BLaER1 (cell line): ENCODE results near the gene TMEM163.

Experiments
- H3K27ac ChIP-seq: shearing (Covaris generic); formaldehyde crosslinking; 2 replicates; pipeline ENCODE4 v1.8.1; 2022
- H3K27me3 ChIP-seq: shearing (Covaris generic); formaldehyde crosslinking; 2 replicates; pipeline ENCODE4 v1.8.1; 2022
- H3K36me3 ChIP-seq: shearing (Covaris generic); formaldehyde crosslinking; 2 replicates; pipeline ENCODE4 v1.8.1; 2022
- H3K4me1 ChIP-seq: shearing (Covaris generic); formaldehyde crosslinking; 2 replicates; pipeline ENCODE4 v1.8.1; 2022
- H3K4me2 ChIP-seq: shearing (Covaris generic); formaldehyde crosslinking; 2 replicates; pipeline ENCODE4 v1.8.1; 2022
- H3K4me3 ChIP-seq: shearing (Covaris generic); formaldehyde crosslinking; 2 replicates; pipeline ENCODE4 v1.8.1; 2022
- H3K9ac ChIP-seq: shearing (Covaris generic); formaldehyde crosslinking; 2 replicates; pipeline ENCODE4 v1.8.1; 2022
- H3K9me3 ChIP-seq: shearing (Covaris generic); formaldehyde crosslinking; 2 replicates; pipeline ENCODE4 v1.8.1; 2022
- H4K20me1 ChIP-seq: shearing (Covaris generic); formaldehyde crosslinking; 2 replicates; pipeline ENCODE4 v1.8.1; 2022
- Cebpa-rat ChIP-seq: shearing (Covaris generic); IDR thresholded peaks from 2 replicates; pipeline ENCODE4 v1.8.1; 2022

Gene TMEM163

GRCh38 chr2:134648586-134648985 lies 70.2 kb downstream of the TMEM163 start:
- Histone ChIP-seq H3K9ac (no peak overlapping the region), H3K36me3 (no peaks in the 10 kb centered on the region), H3K27ac (no peak overlapping the region), H4K20me1 (no peaks in the 10 kb centered on the region), H3K4me3 (no peak overlapping the region), H3K9me3 (no peaks in the 10 kb centered on the region), H3K4me1 (no peaks in the 10 kb centered on the region), H3K4me2 (no peak overlapping the region), H3K27me3 (no peaks in the 10 kb centered on the region)
- no peak for TF ChIP-seq Cebpa-rat

DNA sequence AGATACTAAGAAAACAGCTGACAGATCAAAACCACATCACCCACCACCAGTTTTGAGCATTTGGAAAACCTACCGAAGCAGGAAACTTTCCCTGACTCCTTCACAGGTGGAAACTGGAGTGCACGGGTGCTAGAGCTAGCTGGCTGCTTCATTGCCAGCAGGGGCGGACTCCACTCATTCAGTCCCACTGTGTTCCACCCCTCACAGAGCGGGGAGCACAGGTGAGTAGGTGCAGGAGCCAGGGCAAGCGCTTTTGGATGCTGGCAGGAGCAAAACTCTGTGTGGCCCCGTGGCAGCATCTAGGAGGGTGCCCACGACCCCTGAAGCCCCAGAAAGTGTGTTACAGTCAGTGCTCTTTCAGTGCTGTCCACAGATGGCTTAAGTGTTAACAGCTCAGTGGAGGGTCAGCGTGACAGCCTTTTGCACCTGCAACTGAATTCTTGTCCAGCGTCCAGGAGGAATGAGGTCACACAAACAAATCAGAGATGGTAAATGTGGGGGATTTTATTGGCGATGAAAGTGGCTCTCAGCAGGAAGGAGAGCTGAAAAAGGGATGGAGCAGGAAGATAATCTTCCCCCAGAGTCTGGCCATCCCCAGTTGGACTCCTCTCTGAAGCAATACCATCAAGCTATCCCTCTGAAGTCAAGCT lies 71.1 kb downstream of the TMEM163 start:
- Histone ChIP-seq H3K27ac (no peak overlapping the region), H3K4me3 (no peak overlapping the region), H3K36me3 (no peaks in the 10 kb centered on the region), H4K20me1 (no peaks in the 10 kb centered on the region), H3K4me1 (no peaks in the 10 kb centered on the region), H3K9ac (no peak overlapping the region), H3K4me2 (no peak overlapping the region), H3K9me3 (no peaks in the 10 kb centered on the region), H3K27me3 (no peaks in the 10 kb centered on the region)
- TF ChIP-seq Cebpa-rat: no peak

DNA sequence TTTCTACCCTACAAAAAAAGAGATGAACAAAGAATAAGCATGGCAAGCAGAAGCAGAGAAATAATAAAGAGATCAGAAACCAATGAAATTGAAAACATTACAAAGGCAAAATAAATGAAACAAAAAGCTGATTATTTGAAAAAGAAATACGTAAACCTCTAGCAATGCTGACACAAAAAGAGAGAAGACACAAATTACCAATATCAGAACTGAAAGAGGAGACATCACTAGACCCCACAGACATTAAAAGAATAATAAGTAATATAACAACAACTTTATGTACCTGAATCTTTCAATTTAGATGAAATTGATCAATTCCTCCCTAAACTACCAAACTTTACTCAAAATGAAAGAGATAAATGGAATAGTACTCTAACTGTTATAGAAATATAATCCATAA lies 75.9 kb downstream of the TMEM163 start:
- no peaks in the 10 kb centered on the region for H3K4me1 ChIP-seq
- no peaks in the 10 kb centered on the region for H3K9me3 ChIP-seq
- TF ChIP-seq Cebpa-rat: no peak
- no peak overlapping the region for H3K4me2 ChIP-seq
- no peaks in the 10 kb centered on the region for H3K36me3 ChIP-seq
- no peak overlapping the region for H3K9ac ChIP-seq
- H3K27me3 ChIP-seq: no peaks in the 10 kb centered on the region
- no peak overlapping the region for H3K27ac ChIP-seq
- H3K4me3 ChIP-seq: no peak overlapping the region
- no peaks in the 10 kb centered on the region for H4K20me1 ChIP-seq

DNA sequence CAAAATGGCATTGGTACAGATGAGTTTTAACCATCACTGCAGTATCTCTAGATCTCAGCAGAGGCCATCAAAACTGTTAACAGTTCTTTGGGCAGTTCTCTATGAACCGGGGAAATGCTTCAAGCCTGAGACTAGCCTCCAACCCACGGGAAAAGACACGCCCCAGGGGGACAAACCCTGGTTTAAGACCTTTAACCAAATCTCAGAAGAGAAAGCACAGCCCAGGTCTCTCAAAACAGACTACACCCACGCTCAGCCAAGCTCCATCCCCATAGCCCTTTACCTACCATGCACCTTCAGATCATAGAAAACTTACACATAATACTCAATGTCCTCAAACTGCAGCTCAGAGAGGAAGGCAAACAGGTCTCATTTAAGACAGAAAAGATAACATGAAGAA lies 78.3 kb downstream of the TMEM163 start:
- no peaks in the 10 kb centered on the region for H3K27me3 ChIP-seq
- no peak overlapping the region for H3K4me2 ChIP-seq
- H3K27ac ChIP-seq: no peak overlapping the region
- TF ChIP-seq Cebpa-rat: no peak
- no peaks in the 10 kb centered on the region for H4K20me1 ChIP-seq
- no peaks in the 10 kb centered on the region for H3K4me1 ChIP-seq
- H3K36me3 ChIP-seq: no peaks in the 10 kb centered on the region
- no peak overlapping the region for H3K4me3 ChIP-seq
- H3K9ac ChIP-seq: no peak overlapping the region
- H3K9me3 ChIP-seq: no peaks in the 10 kb centered on the region

DNA sequence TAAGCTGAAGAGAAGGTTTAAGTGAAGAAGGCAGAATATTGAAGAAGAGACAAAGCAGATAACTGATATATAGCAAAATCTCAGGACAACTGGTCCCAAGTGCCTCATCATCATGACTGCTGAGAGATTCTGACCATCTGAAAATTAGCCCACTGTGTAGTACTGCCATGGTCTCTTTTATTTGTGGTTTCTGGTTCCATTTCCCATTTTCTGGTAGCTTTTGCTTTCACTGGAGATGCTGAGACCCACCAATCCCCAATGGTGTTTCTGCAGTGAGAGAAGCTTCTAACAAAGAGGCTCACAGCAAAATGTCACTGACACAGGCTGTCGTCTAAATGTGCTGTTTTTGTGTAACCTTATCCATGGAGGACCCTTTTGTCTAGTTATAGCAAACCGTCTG lies 79.5 kb downstream of the TMEM163 start:
- Histone ChIP-seq H3K4me2 (no peak overlapping the region), H3K27ac (no peak overlapping the region), H3K9me3 (no peaks in the 10 kb centered on the region), H3K4me1 (no peaks in the 10 kb centered on the region), H3K4me3 (no peak overlapping the region), H4K20me1 (no peaks in the 10 kb centered on the region), H3K36me3 (no peaks in the 10 kb centered on the region), H3K27me3 (no peaks in the 10 kb centered on the region), H3K9ac (no peak overlapping the region)
- TF ChIP-seq Cebpa-rat: no peak

- Histone ChIP-seq H3K27ac (no peak overlapping the region), H3K4me2 (no peak overlapping the region), H3K27me3 (no peaks in the 10 kb centered on the region), H4K20me1 (no peaks in the 10 kb centered on the region), H3K4me3 (no peak overlapping the region), H3K36me3 (no peaks in the 10 kb centered on the region), H3K9me3 (no peaks in the 10 kb centered on the region), H3K4me1 (no peaks in the 10 kb centered on the region), H3K9ac (no peak overlapping the region)
- no peak for TF ChIP-seq Cebpa-rat
Measured at GRCh38 chr2:134636714-134637113, 82.1 kb downstream of the TMEM163 start.

GRCh38 chr2:134634054-134634753 lies 84.6 kb downstream of the TMEM163 start:
- Histone ChIP-seq H3K4me1 (no peaks in the 10 kb centered on the region), H3K36me3 (no peaks in the 10 kb centered on the region), H3K27ac (no peak overlapping the region), H4K20me1 (no peaks in the 10 kb centered on the region), H3K27me3 (no peaks in the 10 kb centered on the region), H3K9me3 (no peaks in the 10 kb centered on the region), H3K4me3 (no peak overlapping the region), H3K9ac (no peak overlapping the region), H3K4me2 (no peak overlapping the region)
- no peak for TF ChIP-seq Cebpa-rat

DNA sequence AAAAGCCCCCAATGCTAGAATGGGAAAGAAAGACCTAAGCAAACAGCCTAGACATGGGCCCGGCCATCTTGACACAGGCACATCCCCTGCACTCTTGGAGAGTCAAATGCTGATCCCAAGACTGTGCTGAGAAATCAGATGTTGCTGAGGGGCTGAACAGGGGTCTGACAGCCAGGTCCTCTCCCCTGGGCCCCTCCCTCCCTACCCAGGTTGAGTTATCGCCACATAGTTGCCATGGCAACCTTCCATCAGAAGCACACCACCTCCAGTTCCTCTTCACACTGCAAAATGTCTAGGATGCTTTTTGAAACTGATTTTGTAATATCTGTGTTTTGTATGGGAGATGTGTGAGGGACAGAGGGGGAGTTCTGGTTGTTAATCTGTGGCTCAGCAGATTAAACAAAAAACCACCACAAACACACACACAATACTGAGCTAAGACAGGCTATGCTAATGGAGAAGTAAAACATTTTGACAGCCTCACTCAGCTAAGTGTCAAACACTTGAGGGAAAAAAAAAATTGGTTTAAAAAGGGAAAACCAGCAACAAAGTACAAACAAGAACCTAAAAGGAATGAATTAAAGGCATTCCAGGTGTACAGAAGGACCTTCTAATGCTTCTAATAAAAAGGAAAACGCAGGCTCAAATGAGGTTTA lies 88.2 kb downstream of the TMEM163 start:
- Histone ChIP-seq H3K27me3 (no peaks in the 10 kb centered on the region), H3K4me3 (no peak overlapping the region), H3K36me3 (no peaks in the 10 kb centered on the region), H3K9ac (no peak overlapping the region), H4K20me1 (no peaks in the 10 kb centered on the region), H3K4me1 (no peaks in the 10 kb centered on the region), H3K4me2 (no peak overlapping the region), H3K9me3 (no peaks in the 10 kb centered on the region), H3K27ac (no peak overlapping the region)
- no peak for TF ChIP-seq Cebpa-rat

GRCh38 chr2:134628453-134628852 lies 90.3 kb downstream of the TMEM163 start:
- Histone ChIP-seq H3K36me3 (no peaks in the 10 kb centered on the region), H3K4me1 (no peaks in the 10 kb centered on the region), H3K9ac (no peak overlapping the region), H3K4me3 (no peak overlapping the region), H4K20me1 (no peaks in the 10 kb centered on the region), H3K27me3 (no peaks in the 10 kb centered on the region), H3K9me3 (no peaks in the 10 kb centered on the region), H3K4me2 (no peak overlapping the region), H3K27ac (no peak overlapping the region)
- no peak for TF ChIP-seq Cebpa-rat

DNA sequence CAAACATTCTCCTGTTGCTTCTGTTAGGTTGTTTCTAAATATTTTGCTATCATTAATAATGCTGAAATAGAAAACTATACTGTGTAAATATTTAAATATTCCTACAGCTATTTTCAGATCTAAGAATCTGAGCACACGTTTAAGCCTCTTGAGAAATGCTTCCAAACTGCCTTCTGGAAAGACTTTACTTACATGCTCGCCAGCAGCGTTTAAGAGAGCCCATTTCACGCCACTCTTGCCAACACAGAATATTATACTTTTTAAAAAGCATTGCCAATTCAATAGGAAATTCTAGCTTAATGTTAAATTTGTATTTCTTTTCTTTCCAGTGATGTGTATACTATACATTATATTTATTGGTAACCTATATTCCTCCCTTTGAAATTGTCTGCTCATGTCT lies 92.0 kb downstream of the TMEM163 start:
- no peak overlapping the region for H3K27ac ChIP-seq

More for the DNA sequence above, 92.0 kb downstream of the TMEM163 start:
- Histone ChIP-seq H4K20me1 (no peaks in the 10 kb centered on the region), H3K9me3 (no peaks in the 10 kb centered on the region), H3K4me1 (no peaks in the 10 kb centered on the region), H3K27me3 (no peaks in the 10 kb centered on the region), H3K4me3 (no peak overlapping the region), H3K4me2 (no peak overlapping the region), H3K36me3 (no peaks in the 10 kb centered on the region), H3K9ac (no peak overlapping the region)
- no peak for TF ChIP-seq Cebpa-rat
